ENCODE measurements around the gene LBR. TPM values are rescaled to one million over a fixed set of nuclear protein-coding genes. Genes with fewer than 3 reads are reported as not detected.

LBR gene
- total RNA-seq, 1 experiment from 2014 or later = 86.0 TPM

- Mint-ChIP-seq H3K27me3 (ENCODE audit: low read depth) (no peaks in the 10 kb centered on the region), H3K36me3 (peaks cover 50% of the 10 kb centered on the region), H3K9me3 (no peaks in the 10 kb centered on the region), H3K4me1 (peaks cover 5% of the 10 kb centered on the region; the same call in 1 of the 2 replicates), H3K27ac (no peak overlapping the region), H3K4me3 (no peak overlapping the region)
- no peak for TF ChIP-seq IRF2 (CRISPR knock-in tag; IDR thresholded peaks at IDR 0.05; ENCODE audit: borderline replicate concordance, low read depth)
- TF ChIP-seq CBFB (CRISPR knock-in tag; IDR thresholded peaks at IDR 0.05; ENCODE audit: low read depth) = no peak
- TF ChIP-seq CTCF (IDR thresholded peaks at IDR 0.05) = no peak
- no peak for TF ChIP-seq PREB (CRISPR knock-in tag; IDR thresholded peaks at IDR 0.05; ENCODE audit: borderline replicate concordance)
- no peak for TF ChIP-seq NR2C2 (CRISPR knock-in tag; IDR thresholded peaks at IDR 0.05)
- DNase-seq (ENCODE audit: low spot score) (no peak), ATAC-seq (no peak)
- ChIA-PET POLR2A (interaction anchor here (0.7 kb wide), 1 partner anchor 736 kb away, joined by 3 read pairs; no protein-coding TSS in a partner anchor), CTCF (no interaction called here)
Measured at GRCh38 chr1:225415967-225416745, 11.7 kb downstream of the LBR start.

- CTCF ChIA-PET = no interaction called here
Measured at GRCh38 chr1:225415307-225415706, 12.5 kb downstream of the LBR start.

More at GRCh38 chr1:225415307-225415706, 12.5 kb downstream of the LBR start:
- Mint-ChIP-seq H3K4me1 (peaks cover 7% of the 10 kb centered on the region), H3K36me3 (peaks cover 53% of the 10 kb centered on the region), H3K27ac (no peak overlapping the region), H3K4me3 (no peak overlapping the region), H3K27me3 (ENCODE audit: low read depth) (no peaks in the 10 kb centered on the region), H3K9me3 (no peaks in the 10 kb centered on the region)
- no peak for TF ChIP-seq TP53 (CRISPR knock-in tag; IDR thresholded peaks at IDR 0.05)
- no peak for TF ChIP-seq SMAD3 (CRISPR knock-in tag; IDR thresholded peaks at IDR 0.05; ENCODE audit: borderline replicate concordance)
- TF ChIP-seq ZNF317 (CRISPR knock-in tag; IDR thresholded peaks at IDR 0.05; ENCODE audit: borderline replicate concordance, low read depth) = no peak
- no peak for TF ChIP-seq ELF4 (CRISPR knock-in tag; IDR thresholded peaks at IDR 0.05; ENCODE audit: low read depth)
- TF ChIP-seq ERG (CRISPR knock-in tag; IDR thresholded peaks at IDR 0.05) = no peak
- TF ChIP-seq SP1 (CRISPR knock-in tag; conservative IDR thresholded peaks at IDR 0.05) = no peak
- no peak for TF ChIP-seq ZBTB21 (CRISPR knock-in tag; IDR thresholded peaks at IDR 0.05; ENCODE audit: borderline replicate concordance)
- no peak for TF ChIP-seq ATF6 (CRISPR knock-in tag; IDR thresholded peaks at IDR 0.05)
- no peak for TF ChIP-seq ZNF263 (CRISPR knock-in tag; IDR thresholded peaks at IDR 0.05; ENCODE audit: low read depth)
- no peak for TF ChIP-seq AFF4 (CRISPR knock-in tag; IDR thresholded peaks at IDR 0.05; ENCODE audit: borderline replicate concordance)
- no peak for TF ChIP-seq PRDM15 (CRISPR knock-in tag; IDR thresholded peaks at IDR 0.05)
- TF ChIP-seq ZNF423 (CRISPR knock-in tag; IDR thresholded peaks at IDR 0.05) = no peak
- no peak for TF ChIP-seq USF1 (CRISPR knock-in tag; IDR thresholded peaks at IDR 0.05)
- DNase-seq (ENCODE audit: low spot score) (no peak), ATAC-seq (no peak)
- POLR2A ChIA-PET = interaction anchor here (0.7 kb wide), 1 partner anchor 737 kb away, joined by 3 read pairs; no protein-coding TSS in a partner anchor

Measured in WTC11 (cell line).